Skeletal muscle tissue (tissue), 4 donors: ENCODE data around the gene SIGLEC10. TPM values are rescaled to one million over a fixed set of nuclear protein-coding genes. Genes with fewer than 3 reads are reported as not detected.
"Not testable (repeated sequence)": the region's sequence is repeated elsewhere in the genome, so short reads cannot be mapped to it uniquely, and the experiment has no call there.

Experiments
- H3K27ac ChIP-seq: one replicate; pipeline ENCODE4 v1.7.0; 2013; ENCODE audit warnings: mild to moderate bottlenecking, low read depth, low read length, inconsistent platforms
- H3K27me3 ChIP-seq, 3 donors: one replicate each; pipeline ENCODE4 v1.7.0; 2013; ENCODE audit warnings: low read length in 3 of 3; ENCODE audit not compliant: control insufficient read depth in 3 of 3, insufficient read depth in 3 of 3
- H3K36me3 ChIP-seq, 3 donors: one replicate each; pipeline ENCODE4 v1.7.0; 2013; ENCODE audit warnings: low read length in 3 of 3; ENCODE audit not compliant: control insufficient read depth in 3 of 3, insufficient read depth in 3 of 3
- H3K4me1 ChIP-seq, 3 donors: one replicate each; pipeline ENCODE4 v1.7.0; 2013; ENCODE audit warnings: low read length in 3 of 3, mild to moderate bottlenecking in 3 of 3; ENCODE audit not compliant: control insufficient read depth in 3 of 3, insufficient read depth in 3 of 3
- H3K4me3 ChIP-seq, 3 donors: one replicate each; pipeline ENCODE4 v1.7.0; 2013; ENCODE audit warnings: low read length in 3 of 3
- H3K9ac ChIP-seq, 3 donors: one replicate each; pipeline ENCODE4 v1.7.0; 2013; ENCODE audit warnings: low read length in 3 of 3, mild to moderate bottlenecking in 3 of 3, moderate library complexity in 2 of 3, low read depth in 1 of 3
- H3K9me3 ChIP-seq, 3 donors: one replicate each; pipeline ENCODE4 v1.7.0; 2013; ENCODE audit warnings: low read length in 3 of 3; ENCODE audit not compliant: control insufficient read depth in 3 of 3
- total RNA-seq: library from RNA; depleted of rRNA; stranded (reverse); fragments of >200 nt; gene quantifications from one replicate; pipeline ENCODE4 v1.2.3, GENCODE V29; 2014
- donor health status: Osteomylitis.

The SIGLEC10 gene
- total RNA-seq, 1 donor from 2014 or later: 1.6 TPM

DNA sequence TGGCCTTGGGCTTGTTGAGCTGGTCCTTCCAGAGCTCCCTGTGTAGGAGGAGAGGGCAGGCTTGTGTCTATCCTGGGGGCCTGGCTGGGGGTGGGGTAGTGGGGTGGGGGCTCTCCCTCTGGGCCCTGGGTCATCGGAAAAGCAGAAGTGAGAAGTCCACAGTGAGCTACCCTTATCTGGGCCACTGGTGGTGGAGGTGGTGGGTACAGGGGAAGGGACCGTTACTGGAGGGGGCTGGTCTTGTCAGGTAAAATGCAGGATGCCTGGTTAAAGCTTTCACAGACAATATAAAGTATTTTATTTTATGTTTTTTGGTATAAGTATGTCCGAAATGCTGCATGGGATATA is 342 bp upstream of the SIGLEC10 start:
- no peaks in the 10 kb centered on the region for H3K36me3 ChIP-seq
- no peak overlapping the region for H3K4me3 ChIP-seq
- H3K9ac ChIP-seq: no peak overlapping the region
- H3K9me3 ChIP-seq: no peaks in the 10 kb centered on the region
- H3K27me3 ChIP-seq: peaks cover 0 to 11% (median 4%) of the 10 kb centered on the region in 3 donors
- H3K4me1 ChIP-seq: no peaks in the 10 kb centered on the region
- no peak overlapping the region for H3K27ac ChIP-seq

DNA sequence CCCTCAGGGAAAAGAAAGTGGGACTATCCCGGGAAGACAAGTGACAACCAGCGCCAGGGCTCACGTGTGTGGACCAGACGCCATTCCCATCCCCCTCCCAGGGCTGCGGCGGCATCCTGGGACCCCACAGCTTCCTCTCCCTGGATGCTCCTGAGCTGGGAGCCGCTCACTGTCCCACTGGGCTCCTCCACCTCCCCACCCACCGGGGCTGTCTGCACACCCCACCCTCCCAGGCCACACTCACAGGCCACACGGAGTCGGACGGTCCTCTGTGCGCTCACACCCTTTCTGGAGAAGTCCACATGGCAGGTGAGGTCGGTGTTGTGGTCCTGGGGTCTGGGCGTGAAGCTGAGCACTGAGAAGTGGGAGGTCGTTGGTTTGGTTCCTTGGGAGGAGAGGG is 1.0 kb downstream of the SIGLEC10 start:
- not testable (repeated sequence) for H3K4me1 ChIP-seq, H3K4me3 ChIP-seq, H3K27ac ChIP-seq, H3K9ac ChIP-seq, H3K9me3 ChIP-seq, H3K36me3 ChIP-seq
- H3K27me3 ChIP-seq: peaks cover 0 to 11% (median 4%) of the 10 kb centered on the region in 3 donors

DNA sequence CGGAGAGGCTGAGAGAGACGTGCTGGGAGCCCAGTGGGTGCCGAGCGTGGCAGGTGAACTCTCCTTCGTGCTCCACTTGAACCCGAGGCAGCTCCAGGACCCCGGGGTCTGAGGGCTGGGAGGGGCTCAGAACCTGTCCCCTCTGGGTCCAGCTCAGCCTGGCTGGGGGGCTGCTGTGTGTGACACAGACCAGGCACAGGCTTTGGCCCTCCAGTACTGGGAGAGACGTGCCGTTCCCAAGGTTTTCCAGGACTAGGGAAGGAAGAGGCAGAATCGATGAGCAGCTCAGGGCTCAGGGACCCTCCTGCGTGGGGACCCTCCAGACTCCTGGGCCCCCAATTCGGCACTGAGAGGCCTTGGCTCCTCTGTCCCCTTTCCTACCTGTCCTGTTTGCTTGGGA is 2.3 kb downstream of the SIGLEC10 start:
- Histone ChIP-seq H3K27me3 (peaks cover 0 to 8% (median 0%) of the 10 kb centered on the region in 3 donors), H3K36me3 (no peaks in the 10 kb centered on the region), H3K9me3 (no peaks in the 10 kb centered on the region), H3K4me1 (no peaks in the 10 kb centered on the region), H3K4me3 (no peak overlapping the region), H3K27ac (no peak overlapping the region), H3K9ac (no peak overlapping the region)

DNA sequence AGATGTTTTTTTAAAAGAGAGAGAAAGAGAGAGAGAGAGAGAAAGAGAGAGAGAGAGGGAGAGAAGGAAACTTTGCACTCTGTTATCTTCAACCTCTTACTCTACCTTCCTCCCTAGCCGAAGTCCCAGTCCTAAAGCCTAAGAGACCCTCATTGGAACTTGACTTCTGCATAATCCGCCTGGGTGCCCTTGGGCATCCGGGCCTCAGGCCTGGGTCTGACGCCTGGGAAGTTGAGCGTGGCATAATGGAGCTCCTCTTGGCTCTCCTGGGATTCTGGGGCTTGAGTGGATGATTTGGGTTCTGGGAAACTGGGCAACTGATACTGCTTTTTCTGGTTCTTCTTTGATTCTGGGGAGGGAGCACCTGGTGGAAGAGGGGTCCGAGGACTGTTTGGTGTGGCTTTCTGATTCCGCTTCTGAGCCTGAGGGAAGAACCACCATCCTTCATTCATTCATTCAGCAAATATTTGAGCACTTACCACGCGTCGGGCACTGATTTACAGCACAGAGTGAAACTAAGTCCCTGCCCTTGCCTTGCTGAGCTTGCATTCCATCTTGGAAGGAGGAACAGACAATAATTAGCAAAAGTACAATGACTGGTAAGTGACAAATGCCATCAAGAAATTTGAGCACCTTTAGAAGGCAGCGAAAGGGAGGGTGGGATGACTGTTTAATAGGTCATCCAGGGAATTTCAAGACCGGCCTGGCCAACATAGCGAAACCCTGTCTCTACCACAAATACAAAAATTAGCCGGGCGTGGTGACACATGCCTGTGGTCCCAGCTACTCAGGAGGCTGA is 6.3 kb downstream of the SIGLEC10 start:
- Histone ChIP-seq H3K27me3 (peaks cover 0 to 5% (median 0%) of the 10 kb centered on the region in 3 donors), H3K4me1 (no peaks in the 10 kb centered on the region), H3K9me3 (peaks cover 0 to 3% (median 0%) of the 10 kb centered on the region in 3 donors), H3K36me3 (no peaks in the 10 kb centered on the region), H3K4me3 (no peak overlapping the region), H3K27ac (no peak overlapping the region), H3K9ac (no peak overlapping the region)

DNA sequence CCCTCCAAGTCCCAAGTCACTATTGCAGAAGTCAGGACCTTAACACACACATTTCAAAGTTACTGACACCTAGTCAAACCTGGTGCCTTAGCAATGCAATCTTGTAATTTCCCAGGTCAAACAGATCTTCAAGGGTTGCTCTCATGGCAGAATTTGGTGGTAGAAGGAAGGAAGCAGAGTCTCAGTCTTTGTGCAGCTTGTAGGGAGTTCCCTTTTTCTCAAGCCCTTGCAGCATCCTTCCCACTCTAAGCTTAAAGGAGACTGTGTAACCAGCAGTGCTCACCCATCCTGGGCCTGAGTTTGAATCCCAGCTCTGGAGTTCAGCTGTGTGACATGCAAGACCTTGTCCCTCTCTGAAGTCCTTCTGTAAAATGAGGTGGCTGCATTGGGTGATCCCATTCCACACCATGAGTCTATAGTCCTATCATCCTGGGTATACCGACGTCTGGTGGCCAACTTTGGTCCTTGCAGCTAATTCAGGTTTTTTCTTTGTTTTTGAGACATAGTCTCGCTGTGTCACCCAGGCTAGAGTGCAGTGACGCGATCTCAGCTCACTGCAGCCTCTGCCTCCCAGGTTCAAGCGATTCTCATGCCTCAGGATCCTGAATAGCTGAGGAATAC is 9.8 kb downstream of the SIGLEC10 start:
- Histone ChIP-seq H3K4me1 (no peaks in the 10 kb centered on the region), H3K4me3 (no peak overlapping the region), H3K27ac (no peak overlapping the region), H3K9ac (no peak overlapping the region), H3K36me3 (no peaks in the 10 kb centered on the region), H3K27me3 (peaks cover 0 to 2% (median 0%) of the 10 kb centered on the region in 3 donors), H3K9me3 (peaks cover 0 to 5% (median 3%) of the 10 kb centered on the region in 3 donors)

DNA sequence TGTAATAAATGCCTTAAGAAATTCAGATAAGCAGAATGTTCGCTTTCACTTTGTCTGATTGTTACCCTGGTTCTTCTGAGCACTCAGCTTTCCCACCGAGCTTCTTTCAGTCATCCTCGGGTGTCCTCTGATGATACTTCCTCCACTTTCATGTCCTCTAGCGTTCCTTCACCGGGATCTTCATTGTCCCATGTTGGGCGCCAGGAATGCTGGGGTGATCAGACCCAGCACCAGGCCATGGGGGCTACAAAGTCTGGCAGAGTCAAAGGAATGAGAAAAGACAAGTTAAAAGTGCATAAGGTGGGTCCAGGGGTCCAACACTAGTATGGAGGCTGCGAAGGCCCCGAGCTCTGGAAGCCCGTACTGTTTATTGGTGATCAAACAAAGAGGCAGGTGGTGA is 15.3 kb downstream of the SIGLEC10 start:
- peaks cover 0 to 5% (median 3%) of the 10 kb centered on the region in 3 donors for H3K9me3 ChIP-seq
- H3K4me1 ChIP-seq: no peaks in the 10 kb centered on the region
- H3K27me3 ChIP-seq: no peaks in the 10 kb centered on the region
- H3K27ac ChIP-seq: no peak overlapping the region
- H3K4me3 ChIP-seq: no peak overlapping the region
- H3K36me3 ChIP-seq: no peaks in the 10 kb centered on the region
- no peak overlapping the region for H3K9ac ChIP-seq

DNA sequence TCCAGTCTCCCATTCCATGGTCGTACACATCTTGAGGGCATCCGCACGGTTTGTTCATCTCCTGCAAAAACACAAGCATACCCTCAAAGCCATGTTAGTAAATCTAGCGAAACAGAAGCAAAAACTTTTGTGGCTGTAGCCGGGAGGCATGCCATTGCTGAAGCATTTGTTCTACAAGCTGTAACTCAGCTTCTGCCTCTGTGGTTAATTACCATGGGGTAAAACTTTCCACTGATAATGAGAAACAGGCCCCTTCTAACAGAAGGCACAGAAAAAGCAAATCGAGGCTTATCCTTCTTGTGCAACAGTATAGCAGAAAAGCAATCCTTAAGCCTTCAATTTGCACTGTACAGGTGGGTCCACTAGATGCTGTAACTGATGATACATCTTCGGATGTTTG is 17.5 kb downstream of the SIGLEC10 start:
- H3K36me3 ChIP-seq, H3K27me3 ChIP-seq, H3K4me3 ChIP-seq, H3K27ac ChIP-seq, H3K4me1 ChIP-seq, H3K9ac ChIP-seq, H3K9me3 ChIP-seq: not testable (repeated sequence)

DNA sequence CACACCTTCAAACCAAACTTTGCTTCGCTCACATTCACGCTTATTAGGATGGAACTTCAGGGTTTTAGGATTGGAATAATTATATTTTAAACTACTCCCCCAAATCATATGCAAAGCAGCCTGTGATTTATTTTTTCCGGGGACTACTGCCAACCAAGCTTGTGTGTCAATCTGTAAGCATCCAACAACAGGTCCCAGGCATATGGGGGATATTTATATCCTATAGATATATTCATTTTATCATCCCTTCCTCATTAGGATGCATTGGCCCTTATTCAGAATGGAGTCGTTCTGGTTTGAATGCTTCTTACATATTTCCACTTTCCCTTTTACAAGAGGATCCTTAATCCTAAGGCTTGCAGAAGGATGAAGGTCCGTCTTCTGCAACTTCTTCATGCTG is 18.2 kb downstream of the SIGLEC10 start:
- Histone ChIP-seq H3K27me3 (no peaks in the 10 kb centered on the region), H3K9me3 (peaks cover 0 to 3% (median 0%) of the 10 kb centered on the region in 3 donors), H3K4me1 (peaks cover 3 to 7% (median 4%) of the 10 kb centered on the region in 3 donors), H3K9ac (no peak overlapping the region), H3K36me3 (no peaks in the 10 kb centered on the region), H3K4me3 (no peak overlapping the region), H3K27ac (no peak overlapping the region)

DNA sequence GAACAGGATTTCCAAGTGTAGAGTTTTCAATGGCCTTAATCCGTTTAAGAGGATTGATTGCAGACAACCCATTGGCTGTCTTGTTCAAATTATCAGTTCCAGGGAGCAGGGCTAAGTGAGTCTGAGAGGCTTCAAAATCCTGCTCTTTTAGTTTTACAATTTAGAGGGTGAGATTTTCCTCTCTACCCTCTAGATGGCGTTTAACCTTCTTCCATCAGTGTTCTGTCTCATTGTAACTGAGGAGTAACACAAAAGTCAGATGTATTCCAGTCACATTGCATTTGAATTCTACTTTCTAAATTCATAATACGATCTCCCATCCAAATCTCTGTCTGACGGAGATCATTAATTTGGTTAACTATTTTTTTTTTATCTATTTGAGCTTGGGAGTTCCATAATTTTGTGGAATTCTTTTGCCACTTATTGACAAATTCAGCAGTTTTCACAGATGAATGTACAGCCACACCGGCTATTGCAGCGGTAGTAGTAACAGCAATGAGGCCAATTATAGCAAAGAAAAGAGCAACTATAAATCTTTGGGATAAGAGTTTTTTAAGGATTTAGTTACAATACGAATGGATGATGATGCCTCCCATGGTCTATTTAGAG is 19.2 kb downstream of the SIGLEC10 start:
- Histone ChIP-seq H3K36me3 (no peaks in the 10 kb centered on the region), H3K9me3 (no peaks in the 10 kb centered on the region), H3K9ac (no peak overlapping the region), H3K4me1 (peaks cover 3 to 11% (median 7%) of the 10 kb centered on the region in 3 donors), H3K27me3 (no peaks in the 10 kb centered on the region), H3K4me3 (no peak overlapping the region), H3K27ac (no peak overlapping the region)

DNA sequence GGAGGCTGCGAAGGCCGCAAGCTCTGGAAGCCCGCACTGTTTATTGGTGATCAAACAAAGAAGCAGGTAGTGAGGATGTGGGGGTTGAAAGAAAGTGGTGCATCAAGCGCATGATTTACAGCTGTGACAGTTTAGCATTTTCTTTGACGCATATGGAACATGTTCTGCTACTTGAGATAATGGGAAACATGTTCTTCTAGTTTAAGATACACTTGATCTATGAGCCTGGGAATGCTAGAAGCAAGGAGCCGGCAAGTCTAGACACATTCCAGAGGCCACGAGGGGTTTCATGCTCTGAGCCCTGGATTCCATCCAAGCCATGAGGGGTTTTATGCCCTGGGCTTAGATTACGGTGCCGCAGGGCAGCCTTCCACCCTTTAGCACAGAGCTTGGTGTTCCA is 20.0 kb downstream of the SIGLEC10 start:
- not testable (repeated sequence) for H3K9me3 ChIP-seq, H3K4me3 ChIP-seq, H3K36me3 ChIP-seq, H3K9ac ChIP-seq, H3K27ac ChIP-seq, H3K27me3 ChIP-seq
- peaks cover 3 to 11% (median 7%) of the 10 kb centered on the region in 3 donors for H3K4me1 ChIP-seq
